ENCODE measurements around the gene MFSD8.
"Not testable (repeated sequence)": the region's sequence is repeated elsewhere in the genome, so short reads cannot be mapped to it uniquely, and the experiment has no call there.

MFSD8 gene

GRCh38 chr4:127965062-127965802 is at the start of gene MFSD8, which contains the start of gene ABHD18:
Gene MFSD8 (minus strand): TSS chr4:127965173. CDS start chr4:127965133, 40 bp downstream.
Gene ABHD18 (plus strand): TSS chr4:127965406. CDS start chr4:127982956, 17,550 bp downstream.
- peak; percentile 61 to 96 (median 88) for DNase-seq

- DNase-seq, result no peak
These were observed 44.5 kb upstream of the MFSD8 start for GRCh38 chr4:128009428-128009827.

GRCh38 chr4:128006592-128006991 is 41.6 kb upstream of the MFSD8 start:
- no peak for DNase-seq

- peak in 2 of 56 donors; percentile 1 for DNase-seq
These were observed 32.8 kb upstream of the MFSD8 start for GRCh38 chr4:127997534-127998388.

GRCh38 chr4:127996521-127996920 is 31.5 kb upstream of the MFSD8 start:
- not testable (repeated sequence) for DNase-seq

GRCh38 chr4:127995776-127996175 is 30.8 kb upstream of the MFSD8 start:
- DNase-seq, result no peak

- no peak for DNase-seq
These were observed 28.2 kb upstream of the MFSD8 start for GRCh38 chr4:127993151-127993550.

GRCh38 chr4:127988638-127989037 is 23.7 kb upstream of the MFSD8 start:
- DNase-seq, result no peak

GRCh38 chr4:127985989-127986388 is 21.0 kb upstream of the MFSD8 start:
- DNase-seq, result no peak

- no peak for DNase-seq
These were observed 17.5 kb upstream of the MFSD8 start for GRCh38 chr4:127982445-127982844.

- no peak for DNase-seq
These were observed 14.0 kb upstream of the MFSD8 start for GRCh38 chr4:127978930-127979329.

GRCh38 chr4:127975121-127975770 is 10.3 kb upstream of the MFSD8 start:
- DNase-seq, result no peak

- not testable (repeated sequence) for DNase-seq
These were observed 6.0 kb upstream of the MFSD8 start for GRCh38 chr4:127970925-127971324.

GRCh38 chr4:127968586-127968985 is 3.6 kb upstream of the MFSD8 start:
- DNase-seq, result no peak

GRCh38 chr4:127967141-127967775 is 2.3 kb upstream of the MFSD8 start:
- DNase-seq, result no peak

GRCh38 chr4:127965803-127966175 is 816 bp upstream of the MFSD8 start:
- peak in 47 of 56 donors; percentile 2 to 74 (median 36) for DNase-seq

GRCh38 chr4:127964426-127965061 is 429 bp downstream of the MFSD8 start:
- DNase-seq, result peak in 10 of 56 donors; percentile 36 to 77 (median 64)

- DNase-seq, result peak in 3 of 56 donors; percentile 5 to 37 (median 5)
These were observed 1.2 kb downstream of the MFSD8 start for GRCh38 chr4:127963633-127964398.

GRCh38 chr4:127959794-127960193 is 5.2 kb downstream of the MFSD8 start:
- no peak for DNase-seq

- DNase-seq, result no peak
These were observed 7.9 kb downstream of the MFSD8 start for GRCh38 chr4:127957105-127957504.
